Measurements from ENCODE around the gene GNAT3.

Gene GNAT3

GRCh38 chr7:80511964-80512363, at the start of gene GNAT3:
TSS of gene GNAT3 (minus strand) at chr7:80512064. CDS start at chr7:80511926, 138 bp downstream.
- DNase-seq (ENCODE audit: low spot score): no peak

- DNase-seq (ENCODE audit: low spot score): no peak
Observed at GRCh38 chr7:80558116-80558515, 46.3 kb upstream of the GNAT3 start.

- no peak for DNase-seq (ENCODE audit: low spot score)
Observed at GRCh38 chr7:80552031-80552694, 40.3 kb upstream of the GNAT3 start.

GRCh38 chr7:80550005-80550404, 38.1 kb upstream of the GNAT3 start:
- DNase-seq (ENCODE audit: low spot score): no peak

- no peak for DNase-seq (ENCODE audit: low spot score)
Observed at GRCh38 chr7:80548840-80549530, 37.1 kb upstream of the GNAT3 start.

GRCh38 chr7:80542398-80542797, 30.5 kb upstream of the GNAT3 start:
- no peak for DNase-seq (ENCODE audit: low spot score)

- DNase-seq (ENCODE audit: low spot score): no peak
Observed at GRCh38 chr7:80540836-80541235, 29.0 kb upstream of the GNAT3 start.

GRCh38 chr7:80537091-80537490, 25.2 kb upstream of the GNAT3 start:
- DNase-seq (ENCODE audit: low spot score): no peak

- DNase-seq (ENCODE audit: low spot score): no peak
Observed at GRCh38 chr7:80536426-80536825, 24.6 kb upstream of the GNAT3 start.

GRCh38 chr7:80533287-80533686, 21.4 kb upstream of the GNAT3 start:
- no peak for DNase-seq (ENCODE audit: low spot score)

- no peak for DNase-seq (ENCODE audit: low spot score)
Observed at GRCh38 chr7:80532153-80532552, 20.3 kb upstream of the GNAT3 start.

- no peak for DNase-seq (ENCODE audit: low spot score)
Observed at GRCh38 chr7:80530136-80530535, 18.3 kb upstream of the GNAT3 start.

- no peak for DNase-seq (ENCODE audit: low spot score)
Observed at GRCh38 chr7:80529362-80529761, 17.5 kb upstream of the GNAT3 start.

GRCh38 chr7:80528689-80529088, 16.8 kb upstream of the GNAT3 start:
- no peak for DNase-seq (ENCODE audit: low spot score)

GRCh38 chr7:80526472-80526871, 14.6 kb upstream of the GNAT3 start:
- DNase-seq (ENCODE audit: low spot score): no peak

- DNase-seq (ENCODE audit: low spot score): no peak
Observed at GRCh38 chr7:80524693-80525092, 12.8 kb upstream of the GNAT3 start.

GRCh38 chr7:80521809-80522208, 9.9 kb upstream of the GNAT3 start:
- DNase-seq (ENCODE audit: low spot score): no peak

- DNase-seq (ENCODE audit: low spot score): no peak
Observed at GRCh38 chr7:80520199-80520598, 8.3 kb upstream of the GNAT3 start.

GRCh38 chr7:80517282-80517747, 5.5 kb upstream of the GNAT3 start:
- no peak for DNase-seq (ENCODE audit: low spot score)

- DNase-seq (ENCODE audit: low spot score): no peak
Observed at GRCh38 chr7:80515298-80515697, 3.4 kb upstream of the GNAT3 start.

GRCh38 chr7:80510021-80510420, 1.8 kb downstream of the GNAT3 start:
- no peak for DNase-seq (ENCODE audit: low spot score)

GRCh38 chr7:80508440-80508839, 3.4 kb downstream of the GNAT3 start:
- DNase-seq (ENCODE audit: low spot score): no peak

- no peak for DNase-seq (ENCODE audit: low spot score)
Observed at GRCh38 chr7:80505900-80506500, 5.9 kb downstream of the GNAT3 start.
